ENCODE measurements around the gene CELSR1.

Gene CELSR1

DNA sequence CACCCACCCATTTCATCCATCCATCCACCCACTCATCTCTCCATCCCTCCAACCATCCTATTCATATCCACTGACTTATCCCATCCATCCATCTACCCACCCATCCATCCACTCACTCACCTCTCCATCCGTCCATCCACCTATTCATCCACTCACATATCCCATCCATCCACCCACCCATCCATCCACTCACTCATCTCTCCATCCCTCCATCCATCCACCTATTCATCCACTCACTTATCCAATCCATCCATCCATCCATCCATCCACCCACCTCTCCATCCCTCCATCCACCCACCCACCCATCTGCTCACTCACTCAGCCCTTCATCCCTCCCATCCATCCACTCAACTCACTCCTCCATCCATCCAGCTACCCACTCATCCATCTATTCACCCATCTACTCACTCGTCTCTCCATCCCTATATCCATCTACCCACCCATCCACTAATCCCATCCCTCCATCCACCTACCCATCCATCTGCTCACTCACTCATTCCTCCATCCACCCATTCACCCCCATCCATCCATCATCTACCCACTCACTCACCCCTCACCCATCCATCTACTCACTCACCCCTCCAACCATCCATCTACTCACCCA is 165.7 kb downstream of the CELSR1 start:
- TF ChIP-seq POLR2AphosphoS5 (IDR thresholded peaks at IDR 0.05; ENCODE audit: low read depth, low read length) (no peak), TAF1 (IDR thresholded peaks at IDR 0.05; ENCODE audit: borderline replicate concordance, low read depth, low read length) (no peak), POLR2A (IDR thresholded peaks at IDR 0.05; ENCODE audit: low read depth, low read length) (no peak)
- FAIRE-seq: no peak
- DNase-seq (ENCODE audit: insufficient read length): no peak

DNA sequence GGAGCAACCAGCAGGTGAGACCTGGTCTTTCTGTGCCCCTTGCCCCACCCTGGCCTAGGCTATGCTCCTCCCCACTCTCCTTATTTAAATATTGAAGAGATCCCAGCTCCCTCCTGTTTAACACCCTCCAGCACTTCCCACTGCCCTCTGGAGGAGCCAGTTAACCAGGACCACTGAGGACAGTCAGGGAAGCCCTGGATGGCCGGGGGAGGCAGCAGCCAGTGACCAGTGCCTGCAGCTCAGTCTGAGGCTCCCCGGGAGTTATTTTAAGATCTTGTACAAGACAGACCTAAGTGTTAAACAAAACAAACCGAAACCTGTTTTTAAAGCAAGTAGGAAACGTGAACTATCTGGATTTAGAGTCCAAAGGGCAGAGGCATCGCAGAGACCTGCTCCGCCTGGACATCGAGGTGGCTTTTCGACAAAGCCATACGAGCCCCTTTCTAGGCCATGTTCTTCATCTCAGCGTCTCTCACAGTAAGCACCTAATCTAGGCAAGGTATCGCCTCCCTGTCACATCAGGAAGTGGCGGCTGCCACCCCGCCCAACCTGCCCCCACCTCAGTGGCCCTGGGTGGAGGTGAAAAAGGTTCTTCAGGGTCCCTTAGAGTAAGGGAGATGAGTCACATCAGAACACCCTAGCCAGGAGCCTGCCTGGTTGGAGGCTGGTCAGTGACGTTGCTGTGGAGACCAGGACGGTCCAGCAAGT is 166.7 kb downstream of the CELSR1 start:
- DNase-seq (ENCODE audit: insufficient read length) (no peak), FAIRE-seq (no peak)
- TF ChIP-seq TAF1 (IDR thresholded peaks at IDR 0.05; ENCODE audit: borderline replicate concordance, low read depth, low read length): no peak
- TF ChIP-seq POLR2A (IDR thresholded peaks at IDR 0.05; ENCODE audit: low read depth, low read length): no peak
- TF ChIP-seq POLR2AphosphoS5 (IDR thresholded peaks at IDR 0.05; ENCODE audit: low read depth, low read length): no peak

DNA sequence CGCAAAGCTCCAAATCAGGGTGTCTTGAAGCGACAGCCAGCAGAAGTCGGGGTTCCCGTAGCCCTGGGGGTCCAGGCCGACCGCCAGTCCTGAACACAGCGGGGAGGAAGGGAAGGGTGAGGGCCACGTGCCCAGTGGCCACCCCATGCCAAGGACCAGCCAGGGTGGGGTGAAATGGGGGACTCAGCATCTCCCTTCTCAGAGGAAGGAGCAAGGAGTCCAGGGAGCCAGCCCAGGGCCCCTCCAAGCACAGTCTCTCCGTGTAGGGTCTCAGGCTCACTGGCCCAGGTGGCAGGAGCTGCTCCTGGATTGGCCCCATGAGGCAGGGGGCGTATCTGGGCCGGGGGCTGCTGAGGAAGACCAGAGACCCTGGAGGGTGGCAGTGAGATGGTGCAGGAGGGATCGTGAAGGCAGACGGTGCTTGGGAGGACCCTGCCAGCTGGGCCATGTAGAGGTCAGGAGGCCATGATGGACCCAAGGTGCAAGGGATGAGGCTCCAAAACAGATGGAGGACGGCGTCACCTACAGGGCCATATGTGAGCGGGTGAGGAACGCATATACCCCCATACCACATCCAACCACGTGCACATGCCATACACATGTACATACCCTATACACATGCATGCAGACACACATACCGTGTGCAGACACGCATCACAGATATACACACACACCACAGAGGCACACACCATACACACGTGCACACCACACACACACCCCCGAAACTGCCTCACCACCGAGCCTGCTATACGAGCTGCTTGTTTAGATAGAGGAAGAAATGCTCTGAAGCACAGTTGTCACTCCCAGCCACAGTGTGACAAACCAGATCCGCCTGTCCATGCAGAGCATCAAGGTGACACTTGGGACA is 167.5 kb downstream of the CELSR1 start:
- DNase-seq (ENCODE audit: insufficient read length) (no peak), FAIRE-seq (no peak)
- TF ChIP-seq TAF1 (IDR thresholded peaks at IDR 0.05; ENCODE audit: borderline replicate concordance, low read depth, low read length) (no peak), POLR2A (IDR thresholded peaks at IDR 0.05; ENCODE audit: low read depth, low read length) (no peak), POLR2AphosphoS5 (IDR thresholded peaks at IDR 0.05; ENCODE audit: low read depth, low read length) (no peak)

GRCh38 chr22:46368871-46369715 is 168.3 kb downstream of the CELSR1 start:
- DNase-seq (ENCODE audit: insufficient read length): no peak
- FAIRE-seq: no peak
- no peak for TF ChIP-seq POLR2A (IDR thresholded peaks at IDR 0.05; ENCODE audit: low read depth, low read length)
- TF ChIP-seq TAF1 (IDR thresholded peaks at IDR 0.05; ENCODE audit: borderline replicate concordance, low read depth, low read length): no peak
- TF ChIP-seq POLR2AphosphoS5 (IDR thresholded peaks at IDR 0.05; ENCODE audit: low read depth, low read length): no peak

DNA sequence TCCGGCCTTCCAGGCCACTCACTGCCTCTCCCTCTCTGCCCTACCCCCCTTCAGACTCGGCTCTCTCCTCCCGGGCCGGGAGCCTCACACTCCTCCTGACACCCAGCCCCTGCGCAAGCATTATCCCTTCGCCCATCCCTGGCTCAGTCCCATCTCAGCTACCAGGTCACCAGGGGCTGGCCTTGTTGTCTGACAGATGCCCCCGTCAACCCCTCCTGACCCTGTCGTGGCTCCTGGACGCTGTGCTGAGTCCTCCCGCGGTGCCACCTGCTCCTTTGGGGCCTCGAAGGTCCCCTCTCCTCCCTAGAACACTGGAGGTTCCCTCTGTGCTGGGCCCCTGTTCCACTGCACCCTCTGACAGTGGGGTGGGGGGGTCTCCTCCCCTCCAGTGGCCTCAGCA is 169.0 kb downstream of the CELSR1 start:
- FAIRE-seq (no peak), DNase-seq (ENCODE audit: insufficient read length) (no peak)
- no peak for TF ChIP-seq TAF1 (IDR thresholded peaks at IDR 0.05; ENCODE audit: borderline replicate concordance, low read depth, low read length)
- no peak for TF ChIP-seq POLR2AphosphoS5 (IDR thresholded peaks at IDR 0.05; ENCODE audit: low read depth, low read length)
- no peak for TF ChIP-seq POLR2A (IDR thresholded peaks at IDR 0.05; ENCODE audit: low read depth, low read length)

GRCh38 chr22:46367707-46368191 is 169.7 kb downstream of the CELSR1 start:
- TF ChIP-seq POLR2A (IDR thresholded peaks at IDR 0.05; ENCODE audit: low read depth, low read length) (no peak), POLR2AphosphoS5 (IDR thresholded peaks at IDR 0.05; ENCODE audit: low read depth, low read length) (no peak), TAF1 (IDR thresholded peaks at IDR 0.05; ENCODE audit: borderline replicate concordance, low read depth, low read length) (no peak)
- FAIRE-seq (peak; percentile 60), DNase-seq (ENCODE audit: insufficient read length) (peak; percentile 94)

GRCh38 chr22:46366801-46367706 is 170.4 kb downstream of the CELSR1 start:
- DNase-seq (ENCODE audit: insufficient read length): no peak
- no peak for FAIRE-seq
- TF ChIP-seq POLR2A (IDR thresholded peaks at IDR 0.05; ENCODE audit: low read depth, low read length): no peak
- no peak for TF ChIP-seq TAF1 (IDR thresholded peaks at IDR 0.05; ENCODE audit: borderline replicate concordance, low read depth, low read length)
- TF ChIP-seq POLR2AphosphoS5 (IDR thresholded peaks at IDR 0.05; ENCODE audit: low read depth, low read length): no peak

- no peak for DNase-seq (ENCODE audit: insufficient read length)
- no peak for FAIRE-seq
- TF ChIP-seq POLR2A (IDR thresholded peaks at IDR 0.05; ENCODE audit: low read depth, low read length) (no peak), TAF1 (IDR thresholded peaks at IDR 0.05; ENCODE audit: borderline replicate concordance, low read depth, low read length) (no peak), POLR2AphosphoS5 (IDR thresholded peaks at IDR 0.05; ENCODE audit: low read depth, low read length) (no peak)
These were observed 171.1 kb downstream of the CELSR1 start for GRCh38 chr22:46366327-46366731.

DNA sequence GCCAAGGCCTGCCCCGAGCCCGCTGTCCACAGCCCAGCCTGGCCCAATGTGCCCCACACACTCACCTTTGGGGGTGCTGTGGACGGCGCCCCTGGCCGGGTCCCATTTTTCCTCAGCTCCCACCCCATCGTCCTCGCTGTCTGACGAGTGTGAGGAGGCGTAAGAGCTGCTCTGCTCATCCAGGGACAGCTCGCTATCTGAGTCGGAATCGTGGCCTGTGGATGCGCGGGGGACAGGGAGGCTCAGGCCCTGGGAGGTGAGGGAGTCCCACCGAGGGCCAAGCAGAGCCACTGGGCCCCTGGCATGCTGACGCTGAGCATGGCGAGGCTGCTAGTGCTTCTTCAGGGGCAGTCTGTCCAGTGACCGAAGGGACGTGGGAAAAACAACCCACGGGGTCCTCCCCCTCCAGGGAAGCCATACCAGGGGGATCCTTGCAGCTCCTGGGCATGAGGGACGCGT is 172.2 kb downstream of the CELSR1 start:
- FAIRE-seq (no peak), DNase-seq (ENCODE audit: insufficient read length) (no peak)
- TF ChIP-seq TAF1 (IDR thresholded peaks at IDR 0.05; ENCODE audit: borderline replicate concordance, low read depth, low read length): no peak

Data from GM12892 (cell line).